IMR-90 (cell line): ENCODE results near the gene H2AZ1. TPM values are rescaled to one million over a fixed set of nuclear protein-coding genes. Genes with fewer than 3 reads are reported as not detected.
A peak's percentile ranks its signal among the peaks of the same experiment; 100 is the strongest.

Experiments
- ATAC-seq: fragments of 200-7000 bp; cut with Tn5 transposase; 2 replicates; pipeline ENCODE4 v1.9.1; 2020; ENCODE audit warnings: low read depth, mild to moderate bottlenecking, moderate library complexity
- BruUV-seq: library from RNA; stranded (reverse); fragments of 400-500 nt; replicated peaks from 2 replicates; lab custom pipeline; 2021; lab: Mats Ljungman, UMichigan
- CTCF ChIA-PET: fragments of 300-600 bp; formaldehyde crosslinking; extraction: SDS; loops from one replicate; lab custom pipeline; 2021; ENCODE audit warnings: antibody characterized with exemption; lab: Yijun Ruan, JAX
- POLR2A ChIA-PET: fragments of 300-600 bp; sonication (Branson Sonifier 250); formaldehyde crosslinking; loops from one replicate; lab custom pipeline; 2022; ENCODE audit warnings: antibody characterized with exemption; ENCODE audit not compliant: unreplicated experiment; lab: Charles Lee
- DNase-seq: peaks from one replicate; pipeline ENCODE4 v3.0.0; 2013
- H2AFZ ChIP-seq: replicated peaks from 2 replicates; pipeline ENCODE3; 2013; ENCODE audit warnings: low read length, mild to moderate bottlenecking; ENCODE audit not compliant: poor library complexity
- H2AK5ac ChIP-seq: 2 replicates; pipeline ENCODE4 v1.6.1; 2013; ENCODE audit warnings: low read depth, low read length, inconsistent platforms
- H2AK9ac ChIP-seq: replicated peaks from 2 replicates; pipeline ENCODE3; 2013; ENCODE audit warnings: mild to moderate bottlenecking, low read depth, low read length, moderate library complexity; ENCODE audit not compliant: poor library complexity
- H2BK120ac ChIP-seq: 2 replicates; pipeline ENCODE4 v1.6.1; 2013; ENCODE audit warnings: low read depth, low read length, inconsistent platforms
- H2BK15ac ChIP-seq: 3 replicates; pipeline ENCODE4 v1.6.1; 2013; ENCODE audit warnings: low read depth, low read length, inconsistent platforms
- H2BK20ac ChIP-seq: 2 replicates; pipeline ENCODE4 v1.6.1; 2013; ENCODE audit warnings: low read depth, mild to moderate bottlenecking, inconsistent platforms, low read length, moderate library complexity
- H2BK5ac ChIP-seq: 2 replicates; pipeline ENCODE4 v1.6.1; 2013; ENCODE audit warnings: mild to moderate bottlenecking, low read depth, low read length, inconsistent platforms; ENCODE audit not compliant: poor library complexity, severe bottlenecking
- H3K14ac ChIP-seq: replicated peaks from 2 replicates; pipeline ENCODE4 v1.6.1; 2013; ENCODE audit warnings: low read depth, low read length, inconsistent platforms
- H3K18ac ChIP-seq: 2 replicates; pipeline ENCODE4 v1.6.1; 2013; ENCODE audit warnings: low read depth, low read length, control low read depth
- H3K23ac ChIP-seq: 2 replicates; pipeline ENCODE4 v1.6.1; 2013; ENCODE audit warnings: low read depth, low read length, inconsistent platforms
- H3K27ac ChIP-seq: 2 replicates; pipeline ENCODE4 v1.5.1; 2013; ENCODE audit warnings: mild to moderate bottlenecking, control low read depth, low read length; ENCODE audit not compliant: insufficient read depth
- H3K27me3 ChIP-seq: 2 replicates; pipeline ENCODE4 v1.6.1; 2013; ENCODE audit warnings: low read length; ENCODE audit not compliant: control insufficient read depth, insufficient read depth
- H3K36me3 ChIP-seq: 2 replicates; pipeline ENCODE4 v1.6.1; 2013; ENCODE audit warnings: low read length, mixed read lengths; ENCODE audit not compliant: control insufficient read depth, insufficient read depth
- H3K4ac ChIP-seq: 2 replicates; pipeline ENCODE4 v1.6.1; 2013; ENCODE audit warnings: low read depth, low read length, inconsistent platforms
- H3K4me1 ChIP-seq: 2 replicates; pipeline ENCODE4 v1.6.1; 2013; ENCODE audit warnings: low read length, mixed read lengths; ENCODE audit not compliant: control insufficient read depth, insufficient read depth
- H3K4me2 ChIP-seq: 2 replicates; pipeline ENCODE4 v1.6.1; 2013; ENCODE audit warnings: low read depth, mild to moderate bottlenecking, control low read depth, low read length, moderate library complexity
- H3K4me3 ChIP-seq: 2 replicates; pipeline ENCODE4 v1.5.1; 2013; ENCODE audit warnings: low read depth, mild to moderate bottlenecking, control low read depth, low read length, moderate library complexity; ENCODE audit not compliant: insufficient read depth
- H3K56ac ChIP-seq: 2 replicates; pipeline ENCODE4 v1.6.1; 2013; ENCODE audit warnings: low read length, inconsistent platforms; ENCODE audit not compliant: insufficient read depth; ENCODE audit errors: extremely low read depth
- H3K79me1 ChIP-seq, 2 experiments: 2 replicates each; pipeline ENCODE4 v1.6.1; 2013; ENCODE audit warnings: low read length in 2 of 2, inconsistent platforms in 1 of 2, low read depth in 1 of 2
- H3K9ac ChIP-seq: 2 replicates; pipeline ENCODE4 v1.6.1; 2013; ENCODE audit warnings: low read depth, low read length, control low read depth
- H3K9me1 ChIP-seq: 2 replicates; pipeline ENCODE4 v1.6.1; 2013; ENCODE audit warnings: low read length, inconsistent platforms; ENCODE audit not compliant: insufficient read depth
- H3K9me3 ChIP-seq: 2 replicates; pipeline ENCODE4 v1.6.1; 2013; ENCODE audit warnings: low read length; ENCODE audit not compliant: control insufficient read depth, insufficient read depth
- H4K20me1 ChIP-seq: 2 replicates; pipeline ENCODE4 v1.6.1; 2013; ENCODE audit warnings: low read length, inconsistent platforms; ENCODE audit not compliant: insufficient read depth
- H4K5ac ChIP-seq: 2 replicates; pipeline ENCODE4 v1.6.1; 2013; ENCODE audit warnings: mild to moderate bottlenecking, low read depth, low read length, control low read depth
- H4K8ac ChIP-seq, 2 experiments: 2 replicates each; pipeline ENCODE4 v1.6.1; 2013; ENCODE audit warnings: low read depth in 2 of 2, low read length in 2 of 2, control low read depth in 1 of 2, inconsistent platforms in 1 of 2
- H4K91ac ChIP-seq: 2 replicates; pipeline ENCODE4 v1.6.1; 2013; ENCODE audit warnings: low read depth, low read length, inconsistent platforms; ENCODE audit not compliant: insufficient read depth
- BHLHE40 ChIP-seq: fragments of 150-350 bp; IDR thresholded peaks from 2 replicates; pipeline ENCODE4 v1.6.1; 2016; ENCODE audit warnings: mild to moderate bottlenecking, low read depth, low read length
- CEBPB ChIP-seq: IDR thresholded peaks from 2 replicates; pipeline ENCODE4 v1.6.1; 2012; ENCODE audit warnings: low read depth, low read length, improper control_type of control experiment
- CHD1 ChIP-seq: IDR thresholded peaks from 2 replicates; pipeline ENCODE4 v1.6.1; 2012; ENCODE audit warnings: low read depth, low read length, improper control_type of control experiment
- CTCF ChIP-seq: conservative IDR thresholded peaks from 2 replicates; pipeline ENCODE4 v1.5.1; 2012; ENCODE audit warnings: mild to moderate bottlenecking, low read depth, low read length, improper control_type of control experiment
- ELK1 ChIP-seq: fragments of 150-350 bp; IDR thresholded peaks from 2 replicates; pipeline ENCODE4 v1.6.1; 2016; ENCODE audit warnings: low read depth, mild to moderate bottlenecking, low read length, moderate library complexity, borderline replicate concordance
- FOS ChIP-seq: fragments of 150-350 bp; IDR thresholded peaks from 2 replicates; pipeline ENCODE4 v1.6.1; 2016; ENCODE audit warnings: low read depth, low read length
- MAFK ChIP-seq: IDR thresholded peaks from 2 replicates; pipeline ENCODE4 v1.6.1; 2012; ENCODE audit warnings: low read depth, low read length, improper control_type of control experiment
- MAZ ChIP-seq: IDR thresholded peaks from 2 replicates; pipeline ENCODE4 v1.6.1; 2012; ENCODE audit warnings: low read depth, mild to moderate bottlenecking, low read length, improper control_type of control experiment, moderate library complexity, borderline replicate concordance
- MXI1 ChIP-seq: IDR thresholded peaks from 2 replicates; pipeline ENCODE4 v1.6.1; 2012; ENCODE audit warnings: low read depth, mild to moderate bottlenecking, low read length, moderate library complexity, borderline replicate concordance
- NFE2L2 ChIP-seq: fragments of 150-350 bp; IDR thresholded peaks from 2 replicates; pipeline ENCODE4 v1.6.1; 2016; ENCODE audit warnings: low read depth, mild to moderate bottlenecking, low read length
- POLR2A ChIP-seq: IDR thresholded peaks from 2 replicates; pipeline ENCODE4 v1.6.1; 2012; ENCODE audit warnings: mild to moderate bottlenecking, low read depth, low read length
- RAD21 ChIP-seq: IDR thresholded peaks from 2 replicates; pipeline ENCODE4 v1.6.1; 2012; ENCODE audit warnings: low read length, improper control_type of control experiment
- RCOR1 ChIP-seq: IDR thresholded peaks from 2 replicates; pipeline ENCODE4 v1.6.1; 2012; ENCODE audit warnings: mild to moderate bottlenecking, low read length, improper control_type of control experiment; ENCODE audit not compliant: insufficient replicate concordance
- RFX5 ChIP-seq: IDR thresholded peaks from 2 replicates; pipeline ENCODE4 v1.8.0; 2012; ENCODE audit warnings: low read depth, mild to moderate bottlenecking, low read length, moderate library complexity
- SMC3 ChIP-seq: fragments of 150-350 bp; IDR thresholded peaks from 2 replicates; pipeline ENCODE4 v1.6.1; 2016; ENCODE audit warnings: low read depth, mild to moderate bottlenecking, antibody characterized with exemption, low read length, moderate library complexity
- USF2 ChIP-seq: fragments of 150-350 bp; IDR thresholded peaks from 2 replicates; pipeline ENCODE4 v1.6.1; 2017; ENCODE audit warnings: mild to moderate bottlenecking, antibody characterized with exemption, low read length, low read depth
- WGBS, 2 experiments: methylation state at CpG; one replicate each; pipeline versions ENCODE4 v1.1.5 to v1.1.7; 2013; ENCODE audit warnings: missing lambda C conversion rate in 2 of 2; ENCODE audit not compliant: insufficient read length in 1 of 2; ENCODE audit errors: extremely low coverage in 2 of 2; 5-methylcytosine and 5-hydroxymethylcytosine counted together
- dilution Hi-C: fragments of 300-500 bp; cut with HindIII; formaldehyde crosslinking; loops from one replicate; pipeline ENCODE4 v1.14.3; 2018; ENCODE audit warnings: low sequenced_read_pairs; ENCODE audit not compliant: unreplicated experiment
- in situ Hi-C: fragments of 300-500 bp; cut with MboI; formaldehyde crosslinking; loops from 3 replicates; pipeline ENCODE4 v1.14.3; 2019; ENCODE audit warnings: low sequenced_read_pairs, inconsistent platforms, mixed read lengths
- intact Hi-C: fragments of 100-400 bp; cut with micrococcal nuclease; formaldehyde crosslinking; loops from 2 replicates; pipeline ENCODE4 v1.10.0; 2022
- polyA plus RNA-seq, 3 experiments: library from polyadenylated mRNA; depleted of rRNA; stranded (reverse); fragments of >200 nt; gene quantifications; 2 replicates each; pipeline ENCODE4 v1.2.3, GENCODE V29; 2012; ENCODE audit warnings: low replicate concordance in 1 of 3
- total RNA-seq: library from RNA; depleted of rRNA; stranded (reverse); fragments of >200 nt; gene quantifications from 2 replicates; pipeline ENCODE4 v1.2.3, GENCODE V29; 2012

H2AZ1 gene
- total and polyA plus RNA-seq, 2 of the 4 experiments (the other 2 are of a cell fraction) = 456 to 1,129 TPM

- no peak for TF ChIP-seq MAZ
- TF ChIP-seq MXI1 = no peak
- no peak for TF ChIP-seq NFE2L2
- no peak for TF ChIP-seq USF2
- no peak for TF ChIP-seq POLR2A
- no peak for TF ChIP-seq SMC3
- no peak for TF ChIP-seq ELK1
- TF ChIP-seq RCOR1 = no peak
- TF ChIP-seq RFX5 = no peak
- no peak for TF ChIP-seq CHD1
- TF ChIP-seq BHLHE40 = no peak
- no peak for TF ChIP-seq FOS
- no peak for TF ChIP-seq RAD21
- TF ChIP-seq MAFK = no peak
- no peak for TF ChIP-seq CEBPB
- TF ChIP-seq CTCF = no peak
- Histone ChIP-seq H3K56ac (no peak overlapping the region), H2AK5ac (no peak overlapping the region; the same call in 1 of the 2 replicates), H3K27ac (no peak overlapping the region), H2BK120ac (no peak overlapping the region), H3K79me1 (0 out of 4 replicates have a peak, but pooled peaks cover 0 to 4% of the 10 kb centered on the region in 2 experiments), H4K8ac (no peak overlapping the region), H3K36me3 (no peaks in the 10 kb centered on the region), H3K4me3 (no peak overlapping the region), H2AK9ac (no peak overlapping the region), H2BK20ac (no peak overlapping the region; the same call in 1 of the 2 replicates), H3K4me2 (no peak overlapping the region), H3K4ac (0 out of 2 replicates have a peak overlapping the region, but pooled peaks have one; percentile 12), H3K9ac (no peak overlapping the region), H3K9me3 (no peaks in the 10 kb centered on the region), H3K4me1 (peaks cover 7% of the 10 kb centered on the region), H3K18ac (no peak overlapping the region), H3K9me1 (peaks cover 4% of the 10 kb centered on the region; the same call in 1 of the 2 replicates), H3K23ac (no peak overlapping the region), H4K5ac (no peak overlapping the region), H3K14ac (no peak overlapping the region), H4K20me1 (no peaks in the 10 kb centered on the region), H4K91ac (no peak overlapping the region), H2BK15ac (no peak overlapping the region), H2BK5ac (no peak overlapping the region), H3K27me3 (no peaks in the 10 kb centered on the region), H2AFZ (no peak overlapping the region)
- WGBS, 2 experiments = 95% methylated on average over 6 of the region's 12 CpGs; no CpG with 5 or more reads in 1 of the 2 experiments
- POLR2A ChIA-PET = no interaction called here
- dilution Hi-C loops = no loop called here
- BruUV-seq = no TSS peak
- in situ Hi-C loops = no loop called here
- DNase-seq (no peak), ATAC-seq (no peak)
- CTCF ChIA-PET = no interaction called here
- intact Hi-C loops = no loop called here
Observed at GRCh38 chr4:99971453-99972111, 21.5 kb upstream of the H2AZ1 start.
